Measurements from ENCODE around the gene TBXAS1. TPM values are rescaled to one million over a fixed set of nuclear protein-coding genes. Genes with fewer than 3 reads are reported as not detected.
A peak's percentile ranks its signal among the peaks of the same experiment; 100 is the strongest.

The TBXAS1 gene
- total RNA-seq, 3 donors from 2014 or later (not counting 1 experiment from before 2014, with no cell fraction given): 72.7 to 110 (median 88.7) TPM

- no peak overlapping the region for H3K4me3 ChIP-seq (ENCODE audit: low read length)
- H3K36me3 ChIP-seq (ENCODE audit: control insufficient read depth, insufficient read depth, low read length): no peaks in the 10 kb centered on the region
- ATAC-seq (no peak), DNase-seq (no peak)
- peak overlapping the region; percentile 25 to 78 for H3K27ac Mint-ChIP-seq
- no peak overlapping the region for H3K27ac ChIP-seq (ENCODE audit: low read length)
- no peak for TF ChIP-seq CTCF (IDR thresholded peaks at IDR 0.05)
- H3K9me3 ChIP-seq (ENCODE audit: control insufficient read depth, insufficient read depth, low read length): no peaks in the 10 kb centered on the region
- H3K9me3 Mint-ChIP-seq: peaks cover 5 to 14% of the 10 kb centered on the region in 2 donors
- H3K36me3 Mint-ChIP-seq: no peaks in the 10 kb centered on the region
- intact Hi-C loops (cut with micrococcal nuclease): no loop called here
- H3K27me3 ChIP-seq (ENCODE audit: control insufficient read depth, insufficient read depth, low read length): no peaks in the 10 kb centered on the region
- no peak overlapping the region for H3K4me3 Mint-ChIP-seq
- peaks cover 13% of the 10 kb centered on the region for H3K4me1 ChIP-seq (ENCODE audit: control insufficient read depth, insufficient read depth, low read length)
- H3K4me1 Mint-ChIP-seq: peaks cover 65 to 71% of the 10 kb centered on the region in 2 donors
- WGBS (ENCODE audit: insufficient coverage): 83% methylated on average over 1 of the region's 1 CpG
- H3K27me3 Mint-ChIP-seq (ENCODE audit: low read depth in 2 of 2): no peaks in the 10 kb centered on the region
Observed at GRCh38 chr7:139838276-139838675, 9.2 kb downstream of the TBXAS1 start.

GRCh38 chr7:139838876-139839275 is 9.8 kb downstream of the TBXAS1 start:
- Mint-ChIP-seq H3K27me3 (ENCODE audit: low read depth in 2 of 2) (no peaks in the 10 kb centered on the region), H3K4me1 (peaks cover 69 to 76% of the 10 kb centered on the region in 2 donors), H3K4me3 (no peak overlapping the region), H3K9me3 (peaks cover 5 to 14% of the 10 kb centered on the region in 2 donors), H3K27ac (peak overlapping the region; percentile 25 to 78), H3K36me3 (no peaks in the 10 kb centered on the region)
- Histone ChIP-seq H3K27ac (ENCODE audit: low read length) (no peak overlapping the region), H3K9me3 (ENCODE audit: control insufficient read depth, insufficient read depth, low read length) (no peaks in the 10 kb centered on the region), H3K36me3 (ENCODE audit: control insufficient read depth, insufficient read depth, low read length) (no peaks in the 10 kb centered on the region), H3K27me3 (ENCODE audit: control insufficient read depth, insufficient read depth, low read length) (no peaks in the 10 kb centered on the region), H3K4me1 (ENCODE audit: control insufficient read depth, insufficient read depth, low read length) (peaks cover 13% of the 10 kb centered on the region), H3K4me3 (ENCODE audit: low read length) (no peak overlapping the region)
- intact Hi-C loops (cut with micrococcal nuclease): no loop called here
- TF ChIP-seq CTCF (IDR thresholded peaks at IDR 0.05): no peak
- 97% methylated on average over 5 of the region's 6 CpGs for WGBS (ENCODE audit: insufficient coverage)
- ATAC-seq: no peak
- no peak for DNase-seq

GRCh38 chr7:139840776-139841175 is 11.7 kb downstream of the TBXAS1 start:
- peak overlapping the region; percentile 86 to 87 for H3K27ac Mint-ChIP-seq
- DNase-seq (no peak), ATAC-seq (no peak)
- H3K27me3 ChIP-seq (ENCODE audit: control insufficient read depth, insufficient read depth, low read length): no peaks in the 10 kb centered on the region
- no peak overlapping the region for H3K4me3 ChIP-seq (ENCODE audit: low read length)
- no peaks in the 10 kb centered on the region for H3K27me3 Mint-ChIP-seq (ENCODE audit: low read depth in 2 of 2)
- H3K4me1 ChIP-seq (ENCODE audit: control insufficient read depth, insufficient read depth, low read length): peaks cover 13% of the 10 kb centered on the region
- TF ChIP-seq CTCF (IDR thresholded peaks at IDR 0.05): no peak
- no peaks in the 10 kb centered on the region for H3K9me3 ChIP-seq (ENCODE audit: control insufficient read depth, insufficient read depth, low read length)
- no peaks in the 10 kb centered on the region for H3K36me3 Mint-ChIP-seq
- WGBS (ENCODE audit: insufficient coverage): 94% methylated on average over 13 of the region's 13 CpGs
- H3K4me3 Mint-ChIP-seq: no peak overlapping the region
- intact Hi-C loops (cut with micrococcal nuclease): no loop called here
- peaks cover 2 to 7% of the 10 kb centered on the region in 2 donors for H3K9me3 Mint-ChIP-seq
- H3K36me3 ChIP-seq (ENCODE audit: control insufficient read depth, insufficient read depth, low read length): no peaks in the 10 kb centered on the region
- no peak overlapping the region for H3K27ac ChIP-seq (ENCODE audit: low read length)
- peaks cover 70 to 82% of the 10 kb centered on the region in 2 donors for H3K4me1 Mint-ChIP-seq

All from natural killer cell (primary cell).